COLO829 (cell line): Measurements from ENCODE around the gene RAX.
"Not testable (repeated sequence)": the region's sequence is repeated elsewhere in the genome, so short reads cannot be mapped to it uniquely, and the experiment has no call there.

ENCODE experiments used
- DNase-seq: peaks from one replicate; pipeline ENCODE4 v3.0.0; 2012; ENCODE audit warnings: low spot score

RAX gene

DNA sequence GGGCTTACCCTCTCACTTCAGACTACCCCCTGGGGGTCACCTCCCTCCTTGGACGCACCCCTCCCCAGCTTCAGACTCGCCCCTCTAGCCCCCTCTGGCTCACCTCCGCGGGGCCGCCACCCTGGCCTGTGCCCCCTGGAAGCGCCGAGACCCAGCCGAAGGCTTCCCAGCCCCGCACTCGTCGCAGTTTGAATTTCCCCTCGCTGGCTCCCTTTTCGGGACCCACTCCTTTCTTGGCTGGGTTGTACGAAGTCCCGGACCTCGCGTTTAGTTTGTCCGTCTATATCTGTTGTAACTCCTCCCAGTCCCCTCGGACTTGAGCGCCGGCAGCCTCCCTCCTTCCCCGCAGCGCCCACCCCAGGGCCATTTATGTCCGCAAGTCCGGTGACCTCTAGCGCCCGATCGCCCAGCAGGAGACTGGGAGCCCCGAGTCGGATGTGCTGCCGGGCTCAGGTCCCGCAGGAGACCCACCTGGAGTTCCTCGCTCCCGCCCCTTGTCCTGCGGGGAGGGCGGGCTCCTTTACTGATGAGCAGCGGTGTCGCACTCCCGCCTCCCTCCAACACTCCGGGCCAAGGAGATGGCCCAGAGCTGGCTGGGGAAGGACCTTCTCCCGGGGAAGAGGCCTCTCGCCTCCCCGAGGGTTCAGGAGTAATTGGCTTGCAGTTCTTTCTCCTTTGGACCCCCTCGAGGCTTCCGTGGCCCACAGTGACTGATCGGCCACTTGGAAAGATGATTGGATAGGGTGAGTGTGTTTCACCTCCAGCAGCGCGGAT is 692 bp upstream of the RAX start:
- no peak for DNase-seq

DNA sequence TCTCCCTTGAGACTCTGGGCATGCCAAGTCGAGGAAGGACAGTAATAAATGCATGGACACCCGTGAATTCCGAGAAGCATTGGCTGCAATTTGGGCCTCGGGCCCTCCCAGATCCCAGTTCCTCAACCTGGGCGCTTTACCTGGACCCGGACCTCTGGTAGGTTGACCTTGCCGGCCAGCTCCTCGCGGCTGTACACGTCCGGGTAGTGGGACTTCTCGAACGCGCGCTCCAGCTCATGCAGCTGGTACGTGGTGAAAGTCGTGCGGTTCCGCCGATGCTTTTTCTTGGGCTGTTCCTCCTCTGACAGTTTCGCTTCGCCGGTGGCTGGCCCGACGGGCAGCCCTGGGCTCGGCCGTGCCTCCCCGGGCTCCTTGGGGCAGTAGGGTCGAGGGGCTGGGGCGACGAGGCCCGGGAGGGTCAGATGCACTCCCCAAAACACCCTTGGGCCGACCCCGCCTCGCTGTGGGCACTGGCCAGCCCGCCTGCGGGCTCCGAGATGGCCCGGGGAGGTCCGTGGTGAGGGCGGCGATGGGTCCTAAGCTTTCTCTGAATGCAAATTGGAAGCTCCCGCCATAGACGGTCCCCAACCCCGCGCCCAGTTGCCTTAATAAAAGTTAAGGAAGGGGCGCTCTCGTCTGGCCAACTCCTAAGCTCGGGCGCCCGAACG is 899 bp downstream of the RAX start:
- no peak for DNase-seq

DNA sequence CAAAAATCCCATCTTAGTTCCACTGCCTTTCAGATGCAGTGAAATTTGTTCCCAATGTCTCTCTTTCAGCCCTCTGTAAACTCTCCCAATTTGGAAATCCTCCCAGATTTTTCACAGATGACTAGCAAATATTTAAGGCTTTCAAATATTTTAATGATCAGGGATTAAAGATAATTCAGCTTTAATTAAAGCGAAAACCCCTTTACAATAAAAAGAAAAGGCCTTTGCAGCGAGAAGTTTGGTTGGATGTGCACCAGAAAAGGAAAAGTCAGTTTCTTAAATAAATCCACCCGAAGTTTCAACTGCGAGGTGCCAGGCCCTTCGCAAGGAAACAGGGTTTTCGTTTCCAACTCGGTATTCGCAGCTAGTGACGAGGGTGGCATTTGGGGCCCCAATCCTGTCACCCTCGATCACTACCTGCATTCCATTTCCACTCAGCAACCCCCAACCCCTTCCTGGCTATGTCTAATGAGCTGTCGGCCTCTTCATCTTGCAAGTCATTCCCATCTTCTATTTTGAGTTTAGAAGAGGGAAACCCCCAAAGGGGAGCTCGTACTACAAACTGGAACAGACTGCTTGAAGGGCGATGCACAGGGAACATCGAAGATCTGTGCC is 1.5 kb downstream of the RAX start:
- no peak for DNase-seq

DNA sequence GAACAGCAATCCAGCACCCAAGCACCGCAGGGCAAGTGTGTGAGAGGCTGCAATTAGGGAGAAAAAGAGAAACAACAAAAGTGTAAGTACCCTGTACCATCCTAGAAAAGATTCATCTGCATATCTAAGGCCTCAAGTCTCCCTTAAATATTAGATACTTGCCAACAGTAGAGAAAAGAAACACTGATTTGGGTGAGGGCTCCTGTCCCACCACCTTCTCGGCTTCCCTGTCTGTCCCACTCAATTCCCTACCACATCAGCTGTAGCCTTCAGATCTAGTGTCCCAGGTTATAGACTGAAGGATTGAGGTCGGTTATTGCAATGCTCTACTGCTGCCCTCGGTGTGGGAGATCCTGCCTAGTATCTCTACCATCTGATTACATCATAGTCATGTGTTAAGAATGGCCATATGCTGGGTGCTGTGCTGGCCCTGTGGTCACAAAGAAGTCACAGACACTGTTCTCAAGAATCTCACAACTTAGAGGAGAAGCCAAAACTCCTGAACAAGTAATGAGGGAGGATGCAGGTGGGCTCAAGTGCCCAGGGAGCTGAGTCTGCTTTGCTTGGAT is 2.5 kb downstream of the RAX start:
- DNase-seq: no peak

DNA sequence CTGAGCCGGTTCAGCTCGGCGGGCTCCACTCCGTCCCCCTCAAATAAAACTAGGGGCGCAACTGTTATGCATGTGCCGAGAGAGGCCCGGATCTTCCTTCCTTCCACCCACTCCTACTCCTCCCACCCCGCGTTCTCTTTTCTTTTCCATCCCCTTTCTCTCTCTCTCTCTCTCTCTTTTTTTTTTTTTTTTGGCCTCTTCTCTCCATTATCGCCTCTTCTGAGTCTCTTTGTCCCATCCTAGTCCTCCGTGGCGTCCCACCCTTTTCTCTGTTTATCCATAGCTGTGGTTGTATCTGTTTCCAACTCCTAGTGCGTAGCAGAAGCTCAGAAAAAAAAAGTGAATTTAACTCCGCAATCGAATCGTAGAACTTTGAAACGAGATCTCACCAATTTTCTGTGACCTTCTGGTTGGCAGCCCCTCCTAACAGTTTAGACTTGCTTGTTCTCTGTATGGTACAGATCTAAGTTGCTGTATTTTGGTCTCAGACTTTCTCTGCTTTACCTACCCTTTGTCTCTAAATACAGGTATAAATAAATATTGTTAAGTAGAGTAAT is 3.6 kb downstream of the RAX start:
- no peak for DNase-seq

DNA sequence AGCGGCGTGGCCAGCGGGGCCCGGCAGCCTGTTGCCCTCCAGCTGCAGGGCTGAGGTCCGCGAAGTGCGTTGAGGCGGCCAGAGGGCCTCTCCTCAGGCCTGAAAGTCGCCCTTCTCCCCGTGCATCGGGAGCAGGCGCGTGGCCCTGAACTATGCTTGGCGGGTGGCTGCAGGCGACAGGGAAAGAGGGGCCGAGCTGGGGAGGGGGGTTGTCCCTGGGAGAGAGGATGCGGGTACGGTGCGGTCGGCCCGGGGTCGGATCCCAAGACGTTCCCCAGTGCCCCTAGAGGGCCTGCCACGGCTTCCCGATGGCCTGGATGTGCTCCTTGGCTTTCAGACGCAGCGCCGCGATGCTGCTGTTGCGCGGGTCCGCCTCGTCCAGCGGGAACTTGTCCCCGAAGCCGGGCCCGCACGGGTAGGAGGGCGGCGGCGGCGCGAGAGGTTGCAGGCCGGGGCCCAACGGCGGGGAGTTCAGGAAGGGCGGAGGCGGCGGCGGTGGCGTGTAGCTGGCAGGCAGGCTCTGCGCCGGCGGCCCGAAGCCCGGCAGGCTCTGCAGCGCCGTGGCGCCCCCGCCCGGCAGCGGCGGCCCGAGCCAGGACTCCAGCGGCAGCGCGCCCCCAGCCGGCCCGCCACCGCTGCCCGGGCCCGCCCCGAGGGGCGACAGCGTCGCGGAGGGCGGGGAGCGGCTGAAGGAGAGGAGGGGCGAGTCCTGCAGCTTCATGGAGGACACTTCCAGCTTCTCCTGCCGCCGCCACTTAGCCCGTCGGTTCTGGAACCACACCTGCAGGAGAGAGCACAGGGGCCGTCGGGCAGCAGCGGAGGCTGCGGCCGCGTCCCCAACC is 4.3 kb downstream of the RAX start:
- DNase-seq: no peak

DNA sequence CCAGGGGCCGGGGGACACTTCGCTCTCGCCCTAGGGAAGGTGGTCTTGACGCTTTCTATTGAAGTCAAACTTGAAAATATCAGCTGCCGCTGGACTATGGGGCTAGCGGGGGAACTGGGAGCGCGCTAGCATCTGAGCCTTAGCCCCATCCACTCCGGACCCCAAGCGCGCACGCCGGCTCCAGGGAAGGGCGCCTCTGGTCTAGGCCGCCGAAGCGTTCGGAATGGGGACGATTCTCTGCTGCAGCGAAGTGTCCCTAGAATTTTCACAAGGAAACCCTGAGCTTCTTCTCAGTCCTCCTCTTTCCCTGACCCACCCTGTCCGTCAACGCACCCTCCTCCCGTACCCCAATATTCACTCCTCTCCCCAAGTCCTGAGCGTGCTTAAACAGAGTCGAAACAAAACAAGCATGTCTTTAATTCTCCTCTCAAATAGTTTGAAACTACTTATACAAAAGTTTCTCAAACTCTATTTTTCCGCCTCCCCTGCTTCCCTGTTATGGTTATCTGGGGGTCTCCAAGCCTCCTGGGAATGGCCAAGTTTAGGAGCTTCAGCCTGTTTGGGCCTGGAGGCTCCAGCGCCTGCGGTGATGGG is 5.0 kb downstream of the RAX start:
- DNase-seq: no peak

DNA sequence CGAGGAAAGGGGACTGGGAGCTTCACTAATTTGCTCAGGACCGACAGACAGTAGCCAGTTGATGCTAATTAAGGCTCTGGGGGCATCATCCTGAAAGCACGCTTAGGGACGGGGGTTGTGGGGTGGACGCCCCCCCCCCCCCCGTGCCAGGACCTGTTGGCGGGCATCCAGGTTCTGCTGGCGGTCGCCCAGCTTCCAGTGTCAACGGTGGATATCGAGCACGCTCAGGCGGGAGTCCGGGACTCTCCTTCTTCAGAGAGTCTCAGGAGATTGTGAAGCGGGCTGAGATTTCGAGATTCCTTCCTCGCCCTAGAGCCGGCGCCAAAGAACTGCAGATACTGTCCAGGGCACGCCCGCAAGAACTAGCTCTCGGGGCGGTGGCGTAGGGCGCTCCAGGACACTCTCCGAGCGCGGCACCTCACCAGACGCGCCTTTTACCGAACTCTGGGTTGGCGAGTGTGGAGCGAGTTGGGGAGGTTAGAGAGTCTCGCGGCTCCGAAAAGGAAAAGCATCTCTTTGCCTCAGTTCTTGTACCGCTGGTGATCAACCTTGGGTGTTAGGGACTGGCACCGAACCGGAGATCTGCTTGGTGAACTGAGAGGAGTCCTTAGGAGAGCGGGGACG is 5.6 kb downstream of the RAX start:
- no peak for DNase-seq

DNA sequence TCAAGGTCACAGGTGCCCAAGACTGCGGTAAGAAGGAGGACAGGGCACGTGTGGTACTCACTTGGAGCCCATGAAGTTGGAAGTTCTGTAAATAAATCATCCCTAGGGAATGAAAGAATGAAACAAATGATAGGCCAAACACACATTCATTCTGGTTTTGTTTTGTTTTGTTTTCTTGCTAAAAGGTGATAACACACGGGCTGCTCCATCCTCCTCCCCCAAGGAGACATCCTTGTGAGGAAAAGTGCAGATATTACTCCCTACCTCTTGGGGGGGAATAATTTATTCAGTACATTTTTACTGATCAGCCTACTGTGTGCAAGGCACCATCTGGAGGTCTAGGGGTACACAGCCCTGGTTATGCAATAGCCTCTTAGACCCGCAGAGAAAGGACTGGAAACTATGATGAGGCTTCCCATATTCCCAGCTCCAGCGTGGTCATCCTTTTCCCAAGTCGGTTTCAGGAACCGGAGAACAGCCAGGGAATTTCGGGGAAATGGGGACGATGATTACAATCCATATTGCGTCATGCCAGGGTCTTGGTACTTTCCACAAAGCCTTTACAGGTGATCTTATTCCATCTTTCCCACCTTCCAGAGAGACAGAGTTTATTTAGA is 6.3 kb downstream of the RAX start:
- no peak for DNase-seq

DNA sequence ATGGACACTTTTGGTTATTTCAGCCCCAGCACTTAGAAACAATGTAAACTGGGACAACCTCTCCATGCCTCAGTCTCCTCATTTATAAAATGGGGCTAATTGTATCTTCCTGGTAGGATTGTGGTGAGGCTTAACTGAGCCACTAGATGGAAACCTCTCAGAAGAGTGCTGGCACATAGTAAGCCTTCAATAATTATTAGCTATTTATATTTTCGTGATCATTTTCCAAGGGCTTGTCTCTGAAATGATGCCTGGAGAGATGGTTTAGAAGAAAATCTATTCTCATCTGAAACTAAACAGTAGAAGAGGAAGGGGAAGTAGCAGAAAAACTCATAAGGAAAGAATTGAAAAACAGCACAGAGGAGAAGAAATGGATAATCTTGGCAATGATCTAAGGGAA is 6.8 kb downstream of the RAX start:
- DNase-seq: no peak

DNA sequence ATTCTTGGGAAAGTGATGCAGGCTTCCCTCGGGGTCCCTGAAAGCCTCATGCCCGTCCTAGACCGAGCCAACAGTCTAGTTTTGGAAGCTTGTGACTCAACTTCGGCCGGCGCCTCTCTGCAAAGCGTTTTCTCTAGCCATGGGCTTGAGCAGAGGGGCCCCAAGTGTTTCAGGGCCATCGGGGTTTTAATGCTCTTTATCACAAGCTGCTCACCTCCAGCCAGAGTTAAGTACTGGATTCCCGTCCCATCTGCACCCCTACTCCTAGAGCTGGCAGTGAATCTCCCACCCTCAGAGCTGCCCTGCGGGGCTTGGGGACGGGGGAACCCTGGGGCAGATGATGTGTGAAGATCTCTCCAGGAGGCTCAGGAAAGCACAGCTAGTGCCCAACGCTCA is 7.3 kb downstream of the RAX start:
- DNase-seq: no peak

DNA sequence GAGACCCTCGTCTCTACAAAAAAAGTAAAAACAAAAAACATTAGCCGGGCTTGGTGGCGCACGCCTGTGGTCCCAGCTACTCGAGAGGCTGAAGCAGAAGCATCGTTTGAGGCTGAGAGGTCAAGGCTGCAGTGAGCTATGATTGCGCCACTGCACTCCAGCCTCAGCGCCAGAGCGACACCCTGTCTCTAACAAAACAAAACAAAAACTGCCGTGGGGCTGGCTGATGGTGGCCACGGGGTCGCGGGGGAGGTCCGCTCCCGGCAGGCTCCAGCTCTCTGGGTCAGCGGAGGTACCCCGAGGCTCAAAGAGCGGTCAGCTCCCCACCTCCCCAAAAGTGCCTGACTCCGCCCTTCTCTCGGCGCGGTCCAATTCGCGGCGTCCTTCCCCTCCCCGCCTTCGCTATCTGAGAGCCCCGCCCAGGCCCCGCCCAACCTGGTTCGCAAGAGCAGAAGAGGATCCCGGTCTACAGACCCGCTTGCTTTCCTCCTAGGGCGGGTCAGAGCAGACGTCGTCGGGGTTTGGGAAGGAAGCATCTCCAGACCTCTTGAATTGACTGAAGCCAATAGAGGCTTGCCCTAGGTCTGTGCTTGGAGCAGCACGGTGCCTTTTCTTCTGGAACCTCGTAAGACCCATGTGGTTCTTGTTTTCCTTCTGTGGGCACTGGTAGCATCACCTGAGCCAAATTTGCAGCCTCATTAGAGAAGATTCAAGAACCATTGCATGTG is 7.8 kb downstream of the RAX start:
- no peak for DNase-seq

DNA sequence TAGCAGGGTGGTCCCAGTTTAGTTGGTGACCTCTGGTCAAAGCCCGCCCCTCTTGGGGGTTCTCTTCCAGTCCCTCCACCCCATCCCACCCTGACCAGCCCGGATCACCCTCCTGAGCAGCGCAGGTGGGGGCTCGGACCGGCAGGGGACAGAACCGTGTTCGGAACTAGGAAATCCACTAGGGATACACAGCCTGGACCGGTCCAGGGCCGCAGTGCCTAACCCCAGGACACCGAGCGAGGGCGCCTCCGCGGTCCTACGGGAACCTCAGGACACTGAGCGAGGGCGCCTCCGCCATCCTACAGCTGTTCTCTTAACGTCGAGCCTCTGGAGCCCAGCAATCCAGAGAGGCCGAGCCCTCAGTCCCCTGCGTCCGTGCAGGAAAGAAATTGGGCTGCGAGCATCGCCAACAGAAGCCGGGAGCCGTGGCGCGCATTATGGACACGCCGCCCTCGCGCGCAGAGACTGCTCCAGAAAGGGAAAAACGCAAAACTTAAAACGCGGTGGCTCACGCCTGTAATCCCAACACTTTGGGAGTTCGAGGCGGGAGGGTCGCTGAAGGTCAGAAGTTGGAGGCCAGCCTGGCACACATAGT is 8.5 kb downstream of the RAX start:
- no peak for DNase-seq

DNA sequence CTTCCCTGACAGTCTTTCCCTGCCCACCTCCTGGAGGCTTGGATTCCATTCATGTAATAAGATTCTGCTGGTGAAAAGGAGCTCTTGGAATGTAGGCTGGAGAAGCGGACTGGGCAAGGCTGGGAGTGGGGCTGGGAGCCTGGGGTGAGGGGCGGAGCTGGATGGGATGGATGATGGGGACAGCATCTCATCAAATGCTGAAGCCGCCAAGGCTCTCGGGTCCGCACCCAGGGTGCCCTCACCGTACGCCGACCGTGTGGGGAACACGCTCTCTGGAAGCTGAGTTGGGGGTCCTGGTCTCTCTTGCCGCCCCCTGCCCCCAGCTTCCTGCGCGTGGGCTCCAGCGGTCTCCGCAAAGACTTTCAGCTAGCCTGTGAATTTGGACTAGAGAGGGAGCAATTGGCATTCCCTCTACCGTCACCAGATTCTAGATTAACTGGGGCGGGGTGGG is 9.1 kb downstream of the RAX start:
- DNase-seq: no peak

DNA sequence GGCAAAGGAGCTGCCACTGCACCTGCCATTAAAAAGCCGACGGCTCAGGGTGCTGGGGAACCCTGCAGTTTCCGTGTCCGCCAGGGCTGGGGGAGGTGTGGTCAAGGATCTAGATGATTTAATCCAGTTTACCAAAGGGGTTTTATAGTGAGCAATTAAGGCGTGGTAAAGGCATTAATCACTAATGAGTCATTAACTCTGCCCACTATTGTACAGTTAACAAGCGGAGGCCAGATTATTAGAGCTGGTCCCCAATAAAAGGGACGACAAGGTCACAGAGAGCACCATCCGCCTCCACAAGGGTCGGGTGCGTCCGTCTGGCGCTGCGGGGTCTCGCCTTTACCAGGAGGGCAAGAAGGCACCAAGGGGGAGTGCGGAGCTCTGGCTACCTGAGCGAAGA is 9.6 kb downstream of the RAX start:
- DNase-seq: no peak

DNA sequence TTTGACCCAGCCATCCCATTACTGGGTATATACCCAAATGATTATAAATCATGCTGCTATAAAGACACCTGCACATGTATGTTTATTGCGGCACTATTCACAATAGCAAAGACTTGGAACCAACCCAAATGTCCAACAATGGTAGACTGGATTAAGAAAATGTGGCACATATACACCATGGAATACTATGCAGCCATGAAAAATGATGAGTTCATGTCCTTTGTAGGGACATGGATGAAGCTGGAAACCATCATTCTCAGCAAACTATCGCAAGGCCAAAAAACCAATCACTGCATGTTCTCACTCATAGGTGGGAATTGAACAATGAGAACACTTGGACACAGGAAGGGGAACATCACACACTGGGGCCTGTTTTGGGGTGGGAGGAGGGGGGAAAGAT is 11.0 kb downstream of the RAX start:
- not testable (repeated sequence) for DNase-seq

DNA sequence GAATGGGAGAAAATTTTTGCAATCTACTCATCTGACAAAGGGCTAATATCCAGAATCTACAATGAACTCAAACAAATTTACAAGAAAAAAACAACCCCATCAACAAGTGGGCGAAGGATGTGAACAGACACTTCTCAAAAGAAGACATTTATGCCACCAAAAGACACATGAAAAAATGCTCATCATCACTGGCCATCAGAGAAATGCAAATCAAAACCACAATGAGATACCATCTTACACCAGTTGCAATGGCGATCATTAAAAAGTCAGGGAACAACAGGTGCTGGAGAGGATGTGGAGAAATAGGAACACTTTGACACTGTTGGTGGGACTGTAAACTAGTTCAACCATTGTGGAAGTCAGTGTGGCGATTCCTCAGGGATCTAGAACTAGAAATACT is 11.4 kb downstream of the RAX start:
- not testable (repeated sequence) for DNase-seq

DNA sequence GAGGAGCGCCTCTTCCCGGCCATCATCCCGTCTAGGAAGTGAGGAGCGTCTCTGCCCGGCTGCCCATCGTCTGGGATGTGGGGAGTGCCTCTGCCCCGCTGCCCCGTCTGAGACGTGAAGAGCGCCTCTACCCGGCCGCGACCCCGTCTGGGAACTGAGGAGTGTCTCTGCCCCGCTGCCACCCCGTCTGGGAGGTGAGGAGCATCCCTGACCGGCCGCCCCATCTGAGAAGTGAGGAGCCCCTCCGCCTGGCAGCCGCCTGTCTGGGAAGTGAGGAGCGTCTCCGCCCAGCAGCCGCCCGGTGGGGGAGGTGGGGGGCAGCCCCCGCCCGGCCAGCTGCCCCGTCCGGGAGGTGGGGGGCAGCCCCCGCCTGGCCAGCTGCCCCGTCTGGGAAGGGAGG is 17.8 kb downstream of the RAX start:
- DNase-seq: not testable (repeated sequence)

DNA sequence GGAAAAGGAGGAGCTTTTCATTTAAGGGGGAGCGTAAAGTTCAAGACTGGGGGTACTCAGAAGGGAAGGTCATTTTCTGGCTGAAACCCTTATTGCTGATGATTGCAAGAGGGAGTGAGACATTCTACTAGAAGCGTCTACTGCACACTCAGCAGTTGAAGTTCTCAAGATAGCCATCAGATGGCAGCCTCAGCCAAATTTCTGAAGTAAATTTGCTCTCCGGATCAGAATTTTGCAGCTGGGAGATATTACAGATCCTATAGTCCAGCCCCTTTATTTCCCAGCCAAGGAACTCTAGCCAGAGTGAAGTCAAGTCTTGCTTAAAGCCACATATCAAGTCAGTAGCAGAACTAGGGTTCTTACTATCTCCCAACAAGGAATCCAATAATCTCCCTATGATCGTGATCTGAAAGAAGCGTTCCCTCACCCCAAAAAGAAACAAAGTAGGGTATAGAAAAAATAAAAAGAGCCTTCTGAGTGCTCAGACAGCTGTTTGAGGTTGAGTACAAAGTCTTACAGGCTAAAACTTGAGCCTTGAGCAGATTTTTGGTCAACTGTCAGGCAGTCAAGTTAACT is 24.0 kb downstream of the RAX start:
- DNase-seq: peak; percentile 52
